H9 (cell line): ENCODE data around the gene ITGB2. TPM values are rescaled to one million over a fixed set of nuclear protein-coding genes. Genes with fewer than 3 reads are reported as not detected.

Source experiments
- DNase-seq: peaks from one replicate; pipeline ENCODE4 v3.0.0-alpha.2; 2017
- H2AFZ ChIP-seq: one replicate; pipeline ENCODE4 v1.6.1; 2013; ENCODE audit warnings: mild to moderate bottlenecking, low read length, control low read depth, moderate library complexity
- H2AK5ac ChIP-seq: 2 replicates; pipeline ENCODE4 v1.6.1; 2013; ENCODE audit warnings: low read length, control low read depth, mixed read lengths; ENCODE audit not compliant: insufficient read length
- H2BK120ac ChIP-seq: one replicate; pipeline ENCODE4 v1.6.1; 2013; ENCODE audit warnings: low read depth, mild to moderate bottlenecking, low read length, control low read depth, inconsistent platforms; ENCODE audit not compliant: poor library complexity, severe bottlenecking
- H2BK12ac ChIP-seq: 2 replicates; pipeline ENCODE4 v1.6.1; 2013; ENCODE audit warnings: low read length, control low read depth, mixed read lengths, low read depth; ENCODE audit not compliant: insufficient read length
- H2BK15ac ChIP-seq: 2 replicates; pipeline ENCODE4 v1.6.1; 2013; ENCODE audit warnings: low read depth, low read length, control low read depth
- H2BK20ac ChIP-seq: one replicate; pipeline ENCODE4 v1.6.1; 2013; ENCODE audit warnings: low read depth, mild to moderate bottlenecking, low read length, control low read depth, inconsistent platforms; ENCODE audit not compliant: poor library complexity, severe bottlenecking
- H2BK5ac ChIP-seq: 2 replicates; pipeline ENCODE4 v1.6.1; 2013; ENCODE audit warnings: low read length, control low read depth, mixed read lengths; ENCODE audit not compliant: insufficient read length
- H3K14ac ChIP-seq: 2 replicates; pipeline ENCODE4 v1.6.1; 2013; ENCODE audit warnings: low read length, control low read depth; ENCODE audit not compliant: insufficient read depth
- H3K18ac ChIP-seq: 2 replicates; pipeline ENCODE4 v1.6.1; 2013; ENCODE audit warnings: low read depth, mild to moderate bottlenecking, mixed read lengths, low read length, control low read depth; ENCODE audit not compliant: insufficient read length
- H3K23ac ChIP-seq: 2 replicates; pipeline ENCODE4 v1.6.1; 2013; ENCODE audit warnings: low read length, control low read depth, mixed read lengths, low read depth; ENCODE audit not compliant: insufficient read length
- H3K23me2 ChIP-seq: 2 replicates; pipeline ENCODE4 v1.6.1; 2013; ENCODE audit warnings: low read depth, mild to moderate bottlenecking, mixed read lengths, low read length, control low read depth; ENCODE audit not compliant: insufficient read length, poor library complexity, severe bottlenecking
- H3K27ac ChIP-seq: 2 replicates; pipeline ENCODE4 v1.5.1; 2013; ENCODE audit warnings: low read length, control low read depth, mixed read lengths, low read depth; ENCODE audit not compliant: insufficient read length
- H3K27me3 ChIP-seq: 2 replicates; pipeline ENCODE4 v1.6.1; 2013; ENCODE audit warnings: low read length, control low read depth, inconsistent platforms; ENCODE audit not compliant: insufficient read depth
- H3K4ac ChIP-seq: 2 replicates; pipeline ENCODE4 v1.6.1; 2013; ENCODE audit warnings: low read depth, mild to moderate bottlenecking, control low read depth, inconsistent platforms, low read length, moderate library complexity
- H3K4me1 ChIP-seq: 2 replicates; pipeline ENCODE4 v1.6.1; 2013; ENCODE audit warnings: low read length, control low read depth, inconsistent platforms; ENCODE audit not compliant: insufficient read depth
- H3K4me2 ChIP-seq: 2 replicates; pipeline ENCODE4 v1.6.1; 2013; ENCODE audit warnings: low read length, control low read depth, mixed read lengths; ENCODE audit not compliant: insufficient read length, insufficient read depth
- H3K56ac ChIP-seq: 2 replicates; pipeline ENCODE4 v1.6.1; 2013; ENCODE audit warnings: low read depth, mild to moderate bottlenecking, mixed read lengths, low read length, control low read depth; ENCODE audit not compliant: insufficient read length
- H3K79me1 ChIP-seq: 2 replicates; pipeline ENCODE4 v1.6.1; 2013; ENCODE audit warnings: low read depth, mild to moderate bottlenecking, moderate library complexity, low read length, control low read depth, inconsistent platforms; ENCODE audit not compliant: insufficient read depth, poor library complexity, severe bottlenecking
- H3K79me2 ChIP-seq: 2 replicates; pipeline ENCODE4 v1.6.1; 2013; ENCODE audit warnings: low read length, control low read depth, inconsistent platforms; ENCODE audit not compliant: insufficient read depth
- H3K9ac ChIP-seq: 2 replicates; pipeline ENCODE4 v1.6.1; 2013; ENCODE audit warnings: low read length, control low read depth, mixed read lengths; ENCODE audit not compliant: insufficient read length; ENCODE audit errors: extremely low read depth
- H3K9me3 ChIP-seq: one replicate; pipeline ENCODE4 v1.6.1; 2013; ENCODE audit warnings: low read depth, low read length, inconsistent platforms; ENCODE audit not compliant: control insufficient read depth
- H3T11ph ChIP-seq: one replicate; pipeline ENCODE4 v1.6.1; 2013; ENCODE audit warnings: mild to moderate bottlenecking, low read length, control low read depth, inconsistent platforms
- H4K20me1 ChIP-seq: one replicate; pipeline ENCODE4 v1.6.1; 2013; ENCODE audit not compliant: control insufficient read depth, insufficient read length, insufficient read depth
- H4K5ac ChIP-seq: 2 replicates; pipeline ENCODE4 v1.6.1; 2013; ENCODE audit warnings: low read depth, mild to moderate bottlenecking, mixed read lengths, low read length, control low read depth; ENCODE audit not compliant: insufficient read length
- H4K8ac ChIP-seq: replicated peaks from 2 replicates; pipeline ENCODE4 v1.6.1; 2013; ENCODE audit warnings: low read length, control low read depth, mixed read lengths, low read depth; ENCODE audit not compliant: insufficient read length
- H4K91ac ChIP-seq: 2 replicates; pipeline ENCODE4 v1.6.1; 2013; ENCODE audit warnings: low read depth, mild to moderate bottlenecking, moderate library complexity, mixed read lengths, low read length, control low read depth; ENCODE audit not compliant: insufficient read length
- H3K27ac Mint-ChIP-seq, 3 experiments: 2 replicates in 2 of 3; 3 replicates in 1 of 3; pipeline ENCODE4 v1.8.0; 2020 to 2021; ENCODE audit warnings: mixed read lengths in 3 of 3, mild to moderate bottlenecking in 1 of 3, moderate library complexity in 1 of 3
- H3K27me3 Mint-ChIP-seq: 2 replicates; pipeline ENCODE4 v1.8.0; 2021; ENCODE audit warnings: low read depth, mild to moderate bottlenecking, moderate library complexity, mixed read lengths
- H3K36me3 Mint-ChIP-seq, 3 experiments: 2 replicates in 2 of 3; 3 replicates in 1 of 3; pipeline ENCODE4 v1.8.0; 2020 to 2021; ENCODE audit warnings: low read depth in 3 of 3, mixed read lengths in 3 of 3; ENCODE audit not compliant: insufficient read depth in 1 of 3
- H3K4me1 Mint-ChIP-seq, 2 experiments: 2 replicates each; pipeline ENCODE4 v1.8.0; 2020; ENCODE audit warnings: mixed read lengths in 2 of 2
- H3K4me3 Mint-ChIP-seq, 2 experiments: 2 replicates in 1 of 2; 3 replicates in 1 of 2; pipeline ENCODE4 v1.8.0; 2020 to 2021; ENCODE audit warnings: mild to moderate bottlenecking in 2 of 2, mixed read lengths in 2 of 2, moderate library complexity in 1 of 2
- H3K9me3 Mint-ChIP-seq, 2 experiments: 2 replicates in 1 of 2; 3 replicates in 1 of 2; pipeline ENCODE4 v1.8.0; 2020; ENCODE audit warnings: mild to moderate bottlenecking in 2 of 2, mixed read lengths in 2 of 2, moderate library complexity in 1 of 2
- CTCF ChIP-seq: fragments of 200-600 bp; sonication (generic); conservative IDR thresholded peaks from 3 replicates; pipeline ENCODE4 v1.8.0; 2021; ENCODE audit warnings: antibody characterized with exemption, mild to moderate bottlenecking
- WGBS: extraction: QIAGEN DNeasy Blood & Tissue Kit; methylation state at CpG from one replicate; pipeline ENCODE4 v1.1.7; 2013; ENCODE audit warnings: missing lambda C conversion rate, low lambda C conversion rate, mixed read lengths; ENCODE audit not compliant: insufficient read length; ENCODE audit errors: extremely low coverage; 5-methylcytosine and 5-hydroxymethylcytosine counted together
- total RNA-seq: library from RNA; stranded (reverse); gene quantifications from 2 replicates; pipeline ENCODE4 v1.2.1, GENCODE V29; 2021

The ITGB2 gene
- total RNA-seq, 1 experiment from 2014 or later = 1.1 TPM

GRCh38 chr21:44917446-44918106, 3.1 kb downstream of the ITGB2 start:
- no peak overlapping the region for H3K23ac ChIP-seq
- no peak overlapping the region for H4K91ac ChIP-seq
- no CpG with 5 or more reads among the region's 15 CpGs for WGBS
- no peak for TF ChIP-seq CTCF
- H4K20me1 ChIP-seq = no peaks in the 10 kb centered on the region
- no peak overlapping the region for H2BK12ac ChIP-seq
- no peak overlapping the region for H3K56ac ChIP-seq
- no peak overlapping the region for H3K4me2 ChIP-seq
- no peak overlapping the region for H2BK20ac ChIP-seq
- Mint-ChIP-seq H3K9me3 (no peaks in the 10 kb centered on the region; a peak in 1 of 5 replicates), H3K4me3 (peak overlapping the region in 1 of 2 experiments; percentile 55; a peak in 2 of 5 replicates), H3K27me3 (peaks cover 54% of the 10 kb centered on the region), H3K27ac (peak overlapping the region in 1 of 3 experiments; percentile 77; a peak in 2 of 7 replicates), H3K4me1 (peaks cover 2 to 13% of the 10 kb centered on the region in 2 experiments), H3K36me3 (no peaks in the 10 kb centered on the region)
- no peaks in the 10 kb centered on the region for H3K23me2 ChIP-seq
- no peaks in the 10 kb centered on the region for H3K79me2 ChIP-seq
- no peak overlapping the region for H4K5ac ChIP-seq
- no peak overlapping the region for H2AFZ ChIP-seq
- no peak overlapping the region for H3K4ac ChIP-seq
- no peaks in the 10 kb centered on the region for H3K79me1 ChIP-seq
- no peak overlapping the region for H3K27ac ChIP-seq
- no peak overlapping the region for H2BK120ac ChIP-seq
- no peak overlapping the region for H2BK5ac ChIP-seq
- H3K14ac ChIP-seq = no peak overlapping the region
- H2AK5ac ChIP-seq = no peak overlapping the region
- H3K4me1 ChIP-seq = peaks cover 3% of the 10 kb centered on the region; the same call in 1 of the 2 replicates
- no peak overlapping the region for H4K8ac ChIP-seq
- no peak overlapping the region for H3K18ac ChIP-seq
- no peak overlapping the region for H3K9ac ChIP-seq
- peaks cover 34% of the 10 kb centered on the region; the same call in 1 of the 2 replicates for H3K27me3 ChIP-seq
- no peak overlapping the region for H2BK15ac ChIP-seq
- no peaks in the 10 kb centered on the region for H3K9me3 ChIP-seq
- no peak overlapping the region for H3T11ph ChIP-seq
- no peak for DNase-seq
